Muscle layer of duodenum (tissue), 2 donors: ENCODE measurements around the gene SNTG2.

ENCODE experiments used
- H3K27ac ChIP-seq: one replicate; pipeline ENCODE4 v1.7.0; 2013; ENCODE audit warnings: mild to moderate bottlenecking, low read length
- H3K27me3 ChIP-seq: one replicate; pipeline ENCODE4 v1.7.0; 2013; ENCODE audit warnings: low read depth, mild to moderate bottlenecking, control low read depth, low read length
- H3K36me3 ChIP-seq, 2 donors: one replicate each; pipeline ENCODE4 v1.7.0; 2013; ENCODE audit warnings: low read length in 2 of 2, control low read depth in 1 of 2, mild to moderate bottlenecking in 1 of 2; ENCODE audit not compliant: insufficient read depth in 2 of 2, control insufficient read depth in 1 of 2
- H3K4me1 ChIP-seq, 2 donors: one replicate each; pipeline ENCODE4 v1.7.0; 2013; ENCODE audit warnings: low read length in 2 of 2, mild to moderate bottlenecking in 2 of 2, control low read depth in 1 of 2, moderate library complexity in 1 of 2; ENCODE audit not compliant: insufficient read depth in 2 of 2, control insufficient read depth in 1 of 2
- H3K4me3 ChIP-seq, 2 donors: one replicate each; pipeline ENCODE4 v1.7.0; 2013; ENCODE audit warnings: low read length in 2 of 2, low read depth in 1 of 2, mild to moderate bottlenecking in 1 of 2
- H3K9me3 ChIP-seq, 2 donors: one replicate each; pipeline ENCODE4 v1.7.0; 2013; ENCODE audit warnings: low read length in 2 of 2, control low read depth in 1 of 2, mild to moderate bottlenecking in 1 of 2; ENCODE audit not compliant: control insufficient read depth in 1 of 2
- donor health status: healthy.

SNTG2 gene

DNA sequence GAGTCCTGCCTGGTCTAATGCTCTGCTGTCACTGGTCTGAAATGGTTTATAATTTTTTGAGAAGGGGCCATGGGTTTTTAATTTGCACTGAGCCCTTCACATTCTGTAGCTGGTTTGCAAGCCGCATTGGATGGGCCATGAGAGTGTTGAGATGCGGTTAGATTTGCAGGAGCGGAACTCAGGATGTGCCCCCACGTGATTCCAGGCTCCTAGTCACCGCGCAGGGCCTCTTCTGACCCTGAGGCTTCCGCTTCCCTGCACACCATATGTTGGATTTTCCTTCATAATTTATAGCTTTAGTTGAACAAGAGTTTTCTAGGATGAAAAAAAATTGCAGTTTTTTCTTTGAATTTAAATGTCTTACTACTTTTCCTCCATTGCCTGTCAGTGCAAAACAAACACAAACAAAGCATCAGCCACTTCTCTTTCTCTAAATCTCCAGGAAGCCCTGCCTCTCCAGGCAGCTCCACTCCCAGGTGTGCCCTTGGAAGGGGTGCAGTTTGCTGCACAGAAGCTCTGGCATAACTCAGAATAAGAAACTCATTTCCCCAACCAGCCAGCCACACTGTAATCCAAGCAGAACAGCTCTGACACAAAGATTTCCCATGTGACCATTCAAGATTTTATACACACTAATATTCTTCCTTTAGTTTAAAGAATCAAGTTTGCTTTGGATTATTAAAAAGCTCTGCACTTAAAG, 444.2 kb downstream of the SNTG2 start:
- Histone ChIP-seq H3K4me3 (no peak overlapping the region), H3K9me3 (no peaks in the 10 kb centered on the region), H3K27ac (no peak overlapping the region), H3K4me1 (no peaks in the 10 kb centered on the region), H3K36me3 (no peaks in the 10 kb centered on the region), H3K27me3 (no peaks in the 10 kb centered on the region)

DNA sequence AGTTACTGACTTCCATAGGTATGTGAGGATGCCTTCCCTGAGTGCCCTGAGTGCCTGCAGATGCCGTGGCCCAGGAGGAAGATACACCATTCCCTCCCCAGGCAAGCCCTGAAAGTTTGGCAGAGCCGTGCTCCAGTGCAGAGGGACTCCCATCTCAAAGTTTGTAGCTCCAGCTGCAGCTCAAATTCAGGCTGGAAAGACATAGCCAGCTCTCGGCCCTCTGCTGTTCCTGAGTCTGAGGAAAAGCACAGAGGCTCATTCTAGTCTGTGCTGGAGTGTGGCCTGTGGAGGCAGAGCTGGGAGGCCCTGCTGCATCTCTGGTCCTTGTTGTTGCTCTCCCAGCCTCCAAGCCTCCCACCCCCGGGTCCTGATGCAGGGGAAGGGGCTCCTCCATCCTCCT, 446.7 kb downstream of the SNTG2 start:
- H3K27me3 ChIP-seq = no peaks in the 10 kb centered on the region
- H3K27ac ChIP-seq = no peak overlapping the region
- no peaks in the 10 kb centered on the region for H3K9me3 ChIP-seq
- H3K36me3 ChIP-seq = no peaks in the 10 kb centered on the region
- H3K4me3 ChIP-seq = no peak overlapping the region
- H3K4me1 ChIP-seq = no peaks in the 10 kb centered on the region

- no peaks in the 10 kb centered on the region for H3K9me3 ChIP-seq
- no peaks in the 10 kb centered on the region for H3K4me1 ChIP-seq
- H3K36me3 ChIP-seq = no peaks in the 10 kb centered on the region
- no peak overlapping the region for H3K4me3 ChIP-seq
- H3K27me3 ChIP-seq = no peaks in the 10 kb centered on the region
- no peak overlapping the region for H3K27ac ChIP-seq
Measured at GRCh38 chr2:1398191-1398590, 447.5 kb downstream of the SNTG2 start.

DNA sequence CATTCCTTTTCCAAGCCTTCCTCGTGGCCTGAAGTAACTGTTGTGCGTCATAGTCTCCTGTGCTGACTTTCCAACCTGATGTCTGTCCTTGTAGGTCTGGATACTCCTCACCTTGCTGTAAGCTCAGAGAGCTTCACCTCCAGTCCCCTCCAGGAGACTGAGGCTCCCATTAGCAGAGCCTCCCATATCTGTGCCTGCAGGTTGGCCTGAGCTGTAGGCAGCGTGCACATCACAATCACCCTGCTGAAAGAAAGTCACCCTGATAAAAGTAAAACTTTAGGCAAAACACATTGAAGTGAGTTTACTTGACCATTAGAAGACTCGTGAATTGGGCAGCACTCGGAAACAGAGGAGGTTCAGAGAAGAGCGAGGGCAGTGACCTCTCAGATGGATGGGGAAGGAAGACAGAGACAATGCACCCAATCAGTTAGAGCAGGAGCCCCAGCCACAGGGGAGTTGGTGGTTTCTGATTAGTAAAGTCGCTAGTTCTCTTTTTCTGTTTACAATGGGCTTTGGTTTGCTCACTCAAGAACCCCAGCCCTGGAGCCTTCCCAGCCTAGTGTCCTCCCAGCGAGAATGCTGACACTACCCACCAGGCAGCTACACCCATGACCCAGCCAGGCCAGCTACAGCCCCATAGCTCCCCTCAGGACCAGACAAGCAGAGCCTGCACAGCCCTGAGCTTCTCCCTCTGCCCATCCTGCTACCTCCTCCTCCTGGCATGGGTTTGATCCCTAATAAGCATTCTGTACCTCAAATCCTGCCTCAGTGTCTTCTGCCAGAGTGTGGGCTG, 450.5 kb downstream of the SNTG2 start:
- H3K27ac ChIP-seq = no peak overlapping the region
- H3K4me3 ChIP-seq = no peak overlapping the region
- no peaks in the 10 kb centered on the region for H3K27me3 ChIP-seq
- no peaks in the 10 kb centered on the region for H3K9me3 ChIP-seq
- no peaks in the 10 kb centered on the region for H3K4me1 ChIP-seq
- no peaks in the 10 kb centered on the region for H3K36me3 ChIP-seq

DNA sequence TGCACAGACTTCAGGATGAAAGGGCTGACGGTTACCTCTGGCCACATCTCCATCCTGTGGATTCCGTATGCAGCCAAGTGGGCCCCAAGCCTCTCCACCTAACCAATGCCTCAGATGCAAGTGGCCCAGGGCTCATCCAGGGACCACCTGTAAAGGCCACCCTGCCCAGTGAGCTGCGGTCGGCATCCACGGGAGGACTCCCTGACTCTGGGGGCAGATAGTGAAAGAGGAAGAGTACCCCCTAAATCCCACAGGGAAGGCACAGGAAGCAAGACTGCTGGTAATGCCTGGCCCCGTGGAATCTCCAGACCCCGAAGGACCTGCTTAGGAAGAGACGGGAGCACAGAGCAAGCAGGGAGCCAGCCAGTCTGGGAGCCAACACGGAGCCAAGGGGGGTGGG, 451.4 kb downstream of the SNTG2 start:
- H3K4me1 ChIP-seq = no peaks in the 10 kb centered on the region
- H3K4me3 ChIP-seq = no peak overlapping the region
- no peaks in the 10 kb centered on the region for H3K27me3 ChIP-seq
- H3K36me3 ChIP-seq = no peaks in the 10 kb centered on the region
- H3K27ac ChIP-seq = no peak overlapping the region
- H3K9me3 ChIP-seq = no peaks in the 10 kb centered on the region

GRCh38 chr2:1403565-1403964, 452.9 kb downstream of the SNTG2 start:
- no peaks in the 10 kb centered on the region for H3K36me3 ChIP-seq
- H3K27ac ChIP-seq = no peak overlapping the region
- no peaks in the 10 kb centered on the region for H3K9me3 ChIP-seq
- H3K4me3 ChIP-seq = no peak overlapping the region
- no peaks in the 10 kb centered on the region for H3K27me3 ChIP-seq
- H3K4me1 ChIP-seq = no peaks in the 10 kb centered on the region

DNA sequence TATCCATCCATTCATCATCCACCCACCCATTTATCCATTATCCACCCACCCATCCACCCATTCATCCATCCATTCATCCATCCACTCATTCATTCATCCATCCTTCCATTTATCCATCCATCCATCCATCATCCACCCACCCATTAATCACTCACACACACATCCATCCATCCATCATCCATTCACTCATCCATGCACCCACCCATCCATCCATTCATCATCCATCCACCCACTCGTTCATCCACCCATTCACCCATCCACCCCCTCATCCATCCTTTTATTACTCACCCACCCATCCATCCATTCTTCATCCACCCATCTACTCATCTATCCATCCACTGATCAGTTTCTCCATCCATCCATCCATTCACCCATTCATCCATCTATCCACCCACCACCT, 454.5 kb downstream of the SNTG2 start:
- H3K27ac ChIP-seq = no peak overlapping the region
- no peak overlapping the region for H3K4me3 ChIP-seq
- H3K27me3 ChIP-seq = no peaks in the 10 kb centered on the region
- no peaks in the 10 kb centered on the region for H3K36me3 ChIP-seq
- H3K4me1 ChIP-seq = no peaks in the 10 kb centered on the region
- H3K9me3 ChIP-seq = no peaks in the 10 kb centered on the region

- Histone ChIP-seq H3K36me3 (no peaks in the 10 kb centered on the region), H3K27me3 (no peaks in the 10 kb centered on the region), H3K27ac (no peak overlapping the region), H3K4me3 (no peak overlapping the region), H3K9me3 (no peaks in the 10 kb centered on the region), H3K4me1 (no peaks in the 10 kb centered on the region)
Measured at GRCh38 chr2:1405967-1406366, 455.3 kb downstream of the SNTG2 start.

GRCh38 chr2:1406434-1406833, 455.8 kb downstream of the SNTG2 start:
- Histone ChIP-seq H3K4me1 (no peaks in the 10 kb centered on the region), H3K27me3 (no peaks in the 10 kb centered on the region), H3K9me3 (no peaks in the 10 kb centered on the region), H3K36me3 (no peaks in the 10 kb centered on the region), H3K27ac (no peak overlapping the region), H3K4me3 (no peak overlapping the region)

- H3K36me3 ChIP-seq = no peaks in the 10 kb centered on the region
- no peaks in the 10 kb centered on the region for H3K27me3 ChIP-seq
Measured at GRCh38 chr2:1407950-1408675, 457.5 kb downstream of the SNTG2 start.

DNA sequence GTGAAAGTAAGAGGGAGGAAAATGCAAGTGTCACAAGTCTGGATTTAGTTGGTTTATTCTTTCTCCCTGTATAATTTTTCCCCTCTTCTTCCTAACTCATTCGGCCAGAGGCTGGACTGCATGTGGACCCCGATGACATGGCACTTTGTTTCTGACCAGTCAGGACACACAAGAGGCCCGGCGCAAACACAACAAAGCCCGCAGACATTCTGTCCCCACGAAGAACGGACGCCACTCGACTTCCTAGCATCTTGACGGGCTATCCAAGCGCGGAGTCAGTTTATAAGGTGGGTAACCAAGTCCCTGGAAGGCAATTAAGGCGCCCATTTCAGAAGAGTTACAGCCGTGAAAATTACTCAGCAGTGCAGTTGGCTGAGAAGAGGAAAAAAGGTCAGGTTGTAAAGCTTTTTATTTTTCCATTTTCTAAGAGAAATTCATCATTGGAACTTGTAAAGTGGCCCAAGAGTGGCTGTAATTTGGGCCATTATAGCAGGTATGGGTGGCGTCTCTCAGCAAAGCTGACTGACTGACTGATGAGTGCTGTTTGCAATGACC, 462.6 kb downstream of the SNTG2 start, which contains the start of gene TPO:
Gene TPO (plus strand): TSS at position 308 of the 555 bp plus-strand sequence. CDS start 946 bp downstream, outside the sequence.
- Histone ChIP-seq H3K4me3 (no peak within 1 kb of the TSS), H3K9me3 (no peaks in the 10 kb centered on the region), H3K27me3 (no peaks in the 10 kb centered on the region), H3K27ac (no peak within 1 kb of the TSS), H3K36me3 (no peaks in the 10 kb centered on the region), H3K4me1 (no peaks in the 10 kb centered on the region)

More at GRCh38 chr2:1407950-1408675, 457.5 kb downstream of the SNTG2 start:
- H3K4me1 ChIP-seq = no peaks in the 10 kb centered on the region
- H3K27ac ChIP-seq = no peak overlapping the region
- no peak overlapping the region for H3K4me3 ChIP-seq
- no peaks in the 10 kb centered on the region for H3K9me3 ChIP-seq
